GM12892 (cell line): ENCODE measurements around the gene KCNT2.

Experiments used
- DNase-seq: peaks from one replicate; pipeline ENCODE4 v3.0.0; 2011; ENCODE audit not compliant: insufficient read length
- FAIRE-seq: peaks from 2 replicates; lab custom pipeline; 2011; peaks lifted over from hg19 to GRCh38; lab: Jason Lieb, UNC
- POLR2A ChIP-seq: IDR thresholded peaks from 2 replicates; pipeline ENCODE4 v1.6.1; 2011; ENCODE audit warnings: low read depth, low read length, control low read depth
- POLR2AphosphoS5 ChIP-seq: IDR thresholded peaks from 2 replicates; pipeline ENCODE4 v1.6.1; 2011; ENCODE audit warnings: low read depth, low read length, control low read depth
- TAF1 ChIP-seq: IDR thresholded peaks from 2 replicates; pipeline ENCODE4 v1.6.1; 2011; ENCODE audit warnings: low read depth, mild to moderate bottlenecking, control low read depth, low read length, borderline replicate concordance

The KCNT2 gene

DNA sequence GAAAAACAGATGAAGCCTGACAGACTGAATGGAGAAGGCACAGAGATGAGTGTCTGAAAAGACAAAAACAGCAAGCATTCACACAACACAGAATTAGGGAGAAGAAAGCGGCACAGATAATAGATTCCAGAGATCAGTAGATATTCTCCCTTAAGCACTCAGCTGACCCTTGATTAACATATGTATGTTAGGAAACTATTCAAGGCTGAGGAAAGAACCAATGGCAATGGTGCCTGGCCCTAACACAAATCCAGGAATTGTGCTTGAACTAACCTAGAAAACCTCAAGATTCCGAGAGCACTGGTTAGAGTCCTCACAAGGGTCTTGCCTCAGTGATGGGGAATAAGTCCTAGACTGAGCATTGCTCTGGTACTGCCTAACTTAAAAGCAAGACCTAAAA lies 30.9 kb downstream of the KCNT2 start:
- no peak for TF ChIP-seq POLR2AphosphoS5
- TF ChIP-seq POLR2A: no peak
- TF ChIP-seq TAF1: no peak
- FAIRE-seq (no peak), DNase-seq (no peak)

DNA sequence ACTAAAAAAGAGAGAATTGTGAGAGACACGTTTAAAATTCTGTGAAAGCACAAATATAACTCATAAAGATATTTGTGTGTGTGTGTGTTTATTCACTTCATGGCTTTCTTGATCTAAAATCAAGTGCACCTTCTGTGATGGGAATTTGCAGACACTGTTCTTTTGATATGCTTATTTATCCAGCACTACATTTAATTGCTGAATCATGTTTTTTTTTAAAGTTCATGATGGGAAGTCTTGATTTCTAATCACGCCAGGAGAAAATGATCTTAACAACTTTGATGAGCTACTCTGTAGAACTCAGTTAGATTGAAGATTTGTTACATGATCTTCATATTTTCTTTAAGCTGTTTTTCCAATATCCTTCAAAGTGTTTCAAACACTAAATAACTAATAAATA lies 35.0 kb downstream of the KCNT2 start:
- DNase-seq: no peak
- TF ChIP-seq TAF1 (no peak), POLR2A (no peak), POLR2AphosphoS5 (no peak)
- no peak for FAIRE-seq

DNA sequence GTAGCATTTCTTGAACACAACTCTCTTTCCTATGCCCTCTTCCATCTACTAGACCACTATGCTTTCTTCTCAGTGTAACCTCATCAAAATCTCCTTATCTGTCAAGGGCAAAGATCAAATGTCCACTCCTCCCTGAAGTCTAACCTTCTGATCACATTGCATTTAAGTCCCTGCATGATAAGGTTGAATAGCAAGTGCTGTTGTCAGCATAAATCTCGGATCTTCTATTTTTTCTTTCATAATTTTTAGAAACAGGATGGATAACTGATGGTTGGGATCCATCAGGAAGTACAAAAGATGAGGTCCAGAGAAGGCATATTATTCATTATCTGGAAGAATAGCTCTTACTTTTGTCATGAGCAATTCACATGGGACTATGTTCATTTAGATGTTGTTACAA lies 41.0 kb downstream of the KCNT2 start:
- TF ChIP-seq POLR2AphosphoS5 (no peak), POLR2A (no peak), TAF1 (no peak)
- DNase-seq (no peak), FAIRE-seq (no peak)

DNA sequence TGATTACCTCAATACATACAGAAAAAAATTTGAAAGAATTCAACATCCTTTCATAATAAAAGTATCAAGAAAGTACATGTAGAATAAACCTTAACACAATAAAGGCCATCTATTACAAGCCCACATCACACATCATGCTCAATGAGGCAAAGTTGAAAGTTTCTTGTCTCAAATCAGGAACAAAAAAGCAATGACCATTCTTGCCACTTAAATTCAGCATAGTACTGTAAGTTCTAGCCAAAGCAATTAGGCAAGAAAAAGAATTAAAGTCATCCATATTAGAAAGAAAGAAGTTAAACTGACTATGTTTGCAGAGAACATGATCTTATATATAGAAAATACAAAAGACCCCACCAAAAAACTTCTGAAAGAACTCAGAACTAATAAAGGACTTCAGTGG lies 44.5 kb downstream of the KCNT2 start:
- FAIRE-seq (no peak), DNase-seq (no peak)
- TF ChIP-seq TAF1 (no peak), POLR2A (no peak), POLR2AphosphoS5 (no peak)

DNA sequence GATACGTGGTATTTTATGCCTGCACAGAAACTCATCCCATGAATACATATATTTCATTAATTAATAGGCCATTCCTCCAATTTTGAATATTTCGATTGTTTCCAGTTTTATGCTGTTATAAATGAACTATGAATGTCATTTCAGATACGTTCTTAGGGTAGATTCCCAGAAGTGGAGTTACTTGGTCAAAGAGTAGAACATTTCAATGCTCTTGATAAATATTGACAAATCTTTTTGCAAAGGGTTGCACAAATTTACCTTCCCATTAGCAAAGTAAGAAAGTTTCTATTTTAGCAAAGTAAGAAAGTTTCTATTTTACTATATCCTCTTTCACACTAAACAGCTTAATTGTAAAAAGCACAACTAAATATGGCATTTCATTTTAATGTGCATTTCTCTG lies 48.9 kb downstream of the KCNT2 start:
- TF ChIP-seq TAF1: no peak
- TF ChIP-seq POLR2A: no peak
- no peak for TF ChIP-seq POLR2AphosphoS5
- no peak for FAIRE-seq
- no peak for DNase-seq

DNA sequence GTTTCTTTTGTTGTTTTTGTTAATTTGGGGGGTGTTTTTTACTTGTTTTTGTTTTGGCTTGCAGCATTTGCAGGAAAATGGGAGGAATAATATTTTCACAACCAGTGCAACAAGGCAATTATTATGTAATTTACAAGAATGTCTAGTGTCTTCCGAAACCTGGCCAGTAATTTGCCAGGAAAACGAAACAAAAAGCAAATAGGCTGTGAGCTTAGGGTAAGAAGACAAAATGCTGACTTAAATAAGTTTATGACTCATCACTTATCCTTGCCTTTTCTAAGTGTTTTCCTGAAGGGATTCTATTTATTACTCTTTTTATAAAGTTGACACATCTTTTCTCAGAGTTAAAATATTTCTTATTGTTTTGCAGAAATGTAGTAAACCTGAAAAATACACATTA lies 49.8 kb downstream of the KCNT2 start:
- no peak for TF ChIP-seq POLR2AphosphoS5
- no peak for FAIRE-seq
- no peak for DNase-seq

DNA sequence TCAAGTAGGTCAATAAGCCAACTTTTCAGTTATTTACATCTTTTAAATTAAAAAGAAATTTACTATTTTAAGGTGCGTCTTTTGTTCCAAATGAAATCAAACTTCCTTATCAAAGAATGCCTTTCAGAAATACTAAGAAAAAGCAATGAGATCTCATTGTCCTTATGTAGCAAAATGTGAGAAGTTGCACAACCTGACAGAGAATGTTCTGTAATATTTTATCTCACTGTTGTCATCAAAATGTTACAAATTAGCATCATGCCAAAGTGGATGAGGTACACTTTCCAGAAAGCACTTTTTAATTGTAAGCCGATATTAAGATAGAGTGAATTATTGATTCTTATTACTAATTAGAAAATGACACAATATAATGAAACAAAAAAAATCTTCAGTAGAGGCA lies 50.4 kb downstream of the KCNT2 start:
- no peak for DNase-seq
- FAIRE-seq: no peak

DNA sequence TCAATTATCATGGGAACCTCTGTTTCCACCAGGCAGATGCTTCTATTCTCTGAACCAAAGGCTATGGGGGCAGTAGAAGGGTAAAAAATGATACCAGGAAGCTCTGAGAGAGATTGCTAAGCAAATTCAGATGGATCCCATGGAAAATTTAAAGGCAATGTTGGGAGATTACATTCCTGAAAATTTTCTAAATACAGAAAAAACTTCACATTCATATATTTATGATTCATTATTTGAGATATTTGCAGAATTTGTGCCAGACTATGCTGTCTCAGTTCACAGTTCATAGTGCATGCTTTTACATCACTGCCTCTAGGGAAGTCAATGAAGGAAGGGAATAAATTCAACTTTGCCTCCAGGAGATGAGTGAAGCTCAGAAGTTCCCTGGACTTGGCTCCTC lies 57.5 kb downstream of the KCNT2 start:
- DNase-seq: no peak
- no peak for FAIRE-seq
- TF ChIP-seq TAF1 (no peak), POLR2AphosphoS5 (no peak), POLR2A (no peak)

More for the DNA sequence above, 50.4 kb downstream of the KCNT2 start:
- no peak for TF ChIP-seq POLR2AphosphoS5
- no peak for TF ChIP-seq POLR2A
- TF ChIP-seq TAF1: no peak

DNA sequence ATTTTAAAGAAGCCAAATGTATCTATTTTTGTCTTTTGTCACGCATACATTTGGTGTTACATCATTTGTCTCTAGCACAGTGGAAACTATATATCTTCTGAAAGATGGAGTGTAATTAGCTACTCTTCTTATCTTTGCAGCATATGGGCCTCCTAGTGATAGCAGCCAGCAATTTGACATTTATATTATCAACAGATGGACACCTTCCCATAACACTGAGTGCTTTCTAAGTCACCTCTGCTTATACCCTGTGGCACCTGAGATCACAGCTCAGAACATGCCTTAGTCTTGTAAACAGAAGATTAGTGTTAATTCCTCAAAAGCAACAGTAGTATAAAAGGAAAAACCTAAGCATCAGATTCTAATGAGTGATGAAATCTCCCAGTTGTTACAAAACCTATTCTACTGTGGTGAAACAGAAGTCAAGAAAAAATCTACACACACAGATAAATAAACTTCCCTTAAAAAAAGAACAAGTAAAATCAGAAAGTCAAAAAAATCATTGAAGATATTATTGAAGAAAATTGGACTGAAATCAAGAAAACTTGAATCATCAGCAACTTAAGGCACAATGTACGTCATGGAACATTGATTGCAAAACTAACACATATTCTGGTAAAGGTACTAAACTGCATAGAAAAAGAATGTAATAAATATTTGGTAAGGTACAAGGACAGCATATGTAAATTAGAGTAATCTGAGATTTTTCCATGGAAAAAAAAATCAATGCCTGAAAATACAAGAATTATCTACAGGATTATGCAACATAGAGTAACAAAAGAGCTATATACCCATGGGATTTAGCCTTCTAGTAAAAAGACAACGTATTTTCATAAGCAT lies 61.7 kb downstream of the KCNT2 start:
- FAIRE-seq: no peak
- TF ChIP-seq POLR2AphosphoS5 (no peak), TAF1 (no peak), POLR2A (no peak)
- DNase-seq: no peak

DNA sequence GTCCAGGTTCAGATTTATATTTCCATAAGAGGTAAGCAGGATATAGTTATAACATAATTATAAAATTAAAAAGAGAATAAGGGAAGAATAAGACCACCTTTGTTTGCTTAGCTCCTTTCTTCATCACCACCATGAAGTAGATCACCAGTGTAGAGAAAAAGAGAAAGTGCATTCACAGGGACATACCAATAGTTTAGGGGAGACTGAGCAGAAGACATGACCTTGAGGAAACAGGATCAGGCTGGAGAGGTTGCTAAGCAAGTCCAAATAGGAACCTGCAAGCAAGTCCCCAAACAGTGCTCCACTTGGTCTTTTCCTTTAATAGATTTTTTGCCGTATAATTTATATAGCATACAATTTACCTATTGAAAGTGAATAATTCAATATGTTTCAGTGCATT lies 63.0 kb downstream of the KCNT2 start:
- DNase-seq: no peak

DNA sequence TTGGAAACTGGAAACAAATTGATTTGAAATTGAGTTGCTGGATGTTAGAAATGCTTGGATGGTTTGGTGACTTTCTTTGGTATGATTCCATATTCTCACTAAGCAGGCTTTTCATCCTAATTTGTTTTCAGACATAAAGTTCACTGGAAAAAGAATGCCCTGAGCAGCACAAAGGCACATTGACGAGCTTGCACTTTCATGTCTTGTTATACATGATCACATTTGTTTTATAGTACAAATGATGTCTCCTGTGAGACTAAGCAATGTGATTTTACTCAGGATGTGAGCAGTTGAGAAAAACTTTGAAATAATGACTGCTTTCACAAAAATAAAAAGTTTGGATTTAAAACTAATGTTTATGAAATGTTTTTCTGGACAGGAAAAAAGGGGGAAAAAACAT lies 63.6 kb downstream of the KCNT2 start:
- no peak for FAIRE-seq

More for the DNA sequence above, 63.0 kb downstream of the KCNT2 start:
- no peak for FAIRE-seq
- TF ChIP-seq POLR2AphosphoS5 (no peak), TAF1 (no peak), POLR2A (no peak)

DNA sequence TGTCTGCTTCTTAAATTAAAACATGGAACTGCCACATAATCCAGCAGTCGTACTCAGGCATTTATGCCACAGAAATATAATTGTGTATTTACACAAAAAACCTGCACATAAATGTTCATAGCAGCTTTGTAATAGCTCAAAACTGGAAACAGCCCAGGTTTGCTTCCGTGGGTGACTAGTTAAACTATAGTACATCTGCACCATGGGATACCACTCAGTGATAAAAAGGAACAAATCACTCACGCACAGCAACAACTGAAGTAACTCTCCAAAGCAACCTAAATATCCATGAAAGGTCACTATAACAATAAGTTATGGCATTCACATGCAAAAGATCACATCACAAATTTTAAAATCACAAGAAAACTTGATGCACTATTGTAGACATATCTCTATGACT lies 64.4 kb downstream of the KCNT2 start:
- no peak for DNase-seq
- no peak for FAIRE-seq

More for the DNA sequence above, 63.6 kb downstream of the KCNT2 start:
- no peak for TF ChIP-seq POLR2AphosphoS5
- TF ChIP-seq POLR2A: no peak
- TF ChIP-seq TAF1: no peak
- no peak for DNase-seq

DNA sequence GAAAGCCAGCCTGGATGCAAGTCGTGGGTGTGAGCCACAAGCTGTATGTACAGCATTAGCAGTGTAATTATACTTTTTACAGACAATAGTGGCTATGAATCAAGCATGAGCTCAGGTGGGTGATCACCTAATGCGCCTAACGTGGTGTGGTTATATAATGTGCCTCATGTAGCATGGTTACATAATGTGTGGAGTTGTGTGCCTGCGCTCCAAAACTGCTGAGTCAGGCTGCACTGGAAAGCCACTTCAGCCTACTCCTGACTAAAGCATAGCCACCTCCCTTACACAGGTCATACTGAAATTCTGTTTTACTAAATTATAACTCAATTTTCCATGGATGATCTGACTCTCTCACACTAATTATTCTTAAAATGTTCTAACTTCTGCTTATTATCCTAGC lies 69.8 kb downstream of the KCNT2 start:
- TF ChIP-seq POLR2AphosphoS5: no peak
- no peak for TF ChIP-seq POLR2A
- no peak for TF ChIP-seq TAF1

More for the DNA sequence above, 64.4 kb downstream of the KCNT2 start:
- TF ChIP-seq POLR2A (no peak), TAF1 (no peak), POLR2AphosphoS5 (no peak)

DNA sequence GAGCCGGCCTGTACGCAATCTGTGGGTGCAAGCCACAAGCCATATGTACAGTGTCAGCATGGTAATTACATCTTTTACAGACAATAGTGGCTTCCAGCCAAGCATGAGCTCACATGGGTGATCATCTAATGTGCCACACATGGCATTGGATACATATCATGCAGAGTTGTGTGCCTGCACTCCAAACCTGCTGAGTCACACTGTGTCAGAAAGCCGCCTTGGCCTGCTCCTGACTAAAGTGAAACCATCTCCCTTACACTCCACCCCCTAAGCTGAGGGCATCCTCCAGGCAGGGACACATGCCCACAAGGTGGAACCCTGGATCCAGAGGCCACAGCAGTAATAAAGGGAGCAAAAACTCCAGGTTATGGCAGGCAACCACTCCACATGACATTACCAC lies 72.5 kb downstream of the KCNT2 start:
- no peak for FAIRE-seq
- DNase-seq: no peak
- TF ChIP-seq TAF1 (no peak), POLR2A (no peak), POLR2AphosphoS5 (no peak)

More for the DNA sequence above, 69.8 kb downstream of the KCNT2 start:
- FAIRE-seq: no peak
- no peak for DNase-seq
